Sigmoid colon (tissue), 3 donors: Measurements from ENCODE around the gene B3GAT2.

ENCODE experiments used
- POLR2A ChIP-seq, 2 donors: fragments of 450-650 bp; IDR thresholded peaks; one replicate each; pipeline ENCODE4 v1.6.1; 2016; ENCODE audit warnings: antibody characterized with exemption in 2 of 2, mild to moderate bottlenecking in 2 of 2, moderate library complexity in 2 of 2
- TF ChIP-seq, protein P1 (sequence below), 4 experiments: fragments of 450-650 bp in 3 of 4; fragments of 200-600 bp in 1 of 4; IDR thresholded peaks; one replicate each; pipeline ENCODE4 v1.5.1; 2016 to 2019; ENCODE audit warnings: antibody characterized with exemption in 4 of 4, mild to moderate bottlenecking in 3 of 4, moderate library complexity in 2 of 4

DNA sequence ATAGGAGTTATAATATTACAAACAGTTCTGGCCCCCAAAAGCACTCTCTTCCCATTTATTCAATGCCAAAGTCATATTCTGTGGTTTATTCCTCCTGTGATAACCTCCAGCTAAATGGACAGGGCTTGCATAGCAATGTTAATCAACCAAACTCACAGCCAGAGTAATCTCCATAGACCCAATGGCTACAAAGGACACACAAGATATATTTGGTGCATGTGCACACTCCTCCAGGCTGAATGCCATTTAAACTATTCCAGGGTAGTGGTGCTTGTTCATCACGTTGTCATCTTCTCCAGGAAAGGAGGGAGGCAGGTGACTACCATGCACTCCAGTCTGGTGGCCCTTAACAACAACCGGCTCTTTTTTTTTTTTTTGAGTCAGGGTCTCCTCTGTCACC, 56.8 kb downstream of the B3GAT2 start:
- TF ChIP-seq, protein P1, sequence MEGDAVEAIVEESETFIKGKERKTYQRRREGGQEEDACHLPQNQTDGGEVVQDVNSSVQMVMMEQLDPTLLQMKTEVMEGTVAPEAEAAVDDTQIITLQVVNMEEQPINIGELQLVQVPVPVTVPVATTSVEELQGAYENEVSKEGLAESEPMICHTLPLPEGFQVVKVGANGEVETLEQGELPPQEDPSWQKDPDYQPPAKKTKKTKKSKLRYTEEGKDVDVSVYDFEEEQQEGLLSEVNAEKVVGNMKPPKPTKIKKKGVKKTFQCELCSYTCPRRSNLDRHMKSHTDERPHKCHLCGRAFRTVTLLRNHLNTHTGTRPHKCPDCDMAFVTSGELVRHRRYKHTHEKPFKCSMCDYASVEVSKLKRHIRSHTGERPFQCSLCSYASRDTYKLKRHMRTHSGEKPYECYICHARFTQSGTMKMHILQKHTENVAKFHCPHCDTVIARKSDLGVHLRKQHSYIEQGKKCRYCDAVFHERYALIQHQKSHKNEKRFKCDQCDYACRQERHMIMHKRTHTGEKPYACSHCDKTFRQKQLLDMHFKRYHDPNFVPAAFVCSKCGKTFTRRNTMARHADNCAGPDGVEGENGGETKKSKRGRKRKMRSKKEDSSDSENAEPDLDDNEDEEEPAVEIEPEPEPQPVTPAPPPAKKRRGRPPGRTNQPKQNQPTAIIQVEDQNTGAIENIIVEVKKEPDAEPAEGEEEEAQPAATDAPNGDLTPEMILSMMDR (IDR thresholded peaks at IDR 0.05) = no peak
- TF ChIP-seq POLR2A (IDR thresholded peaks at IDR 0.05) = no peak
